AG10803 (cell line): ENCODE data around the gene ODC1.

ENCODE experiments used
- DNase-seq: peaks from one replicate; pipeline ENCODE4 v3.0.0; 2010; ENCODE audit warnings: low read depth
- H3K4me3 ChIP-seq: 2 replicates; pipeline ENCODE4 v1.5.1; 2011; ENCODE audit warnings: mild to moderate bottlenecking, low read length, control low read depth
- CTCF ChIP-seq: conservative IDR thresholded peaks from 2 replicates; pipeline ENCODE4 v1.5.1; 2011; ENCODE audit warnings: mild to moderate bottlenecking, low read length, control low read depth, inconsistent platforms

ODC1 gene

GRCh38 chr2:10427618-10427949 lies 20.5 kb downstream of the ODC1 start:
- DNase-seq: peak; percentile 23
- TF ChIP-seq CTCF: no peak
- no peak overlapping the region for H3K4me3 ChIP-seq

DNA sequence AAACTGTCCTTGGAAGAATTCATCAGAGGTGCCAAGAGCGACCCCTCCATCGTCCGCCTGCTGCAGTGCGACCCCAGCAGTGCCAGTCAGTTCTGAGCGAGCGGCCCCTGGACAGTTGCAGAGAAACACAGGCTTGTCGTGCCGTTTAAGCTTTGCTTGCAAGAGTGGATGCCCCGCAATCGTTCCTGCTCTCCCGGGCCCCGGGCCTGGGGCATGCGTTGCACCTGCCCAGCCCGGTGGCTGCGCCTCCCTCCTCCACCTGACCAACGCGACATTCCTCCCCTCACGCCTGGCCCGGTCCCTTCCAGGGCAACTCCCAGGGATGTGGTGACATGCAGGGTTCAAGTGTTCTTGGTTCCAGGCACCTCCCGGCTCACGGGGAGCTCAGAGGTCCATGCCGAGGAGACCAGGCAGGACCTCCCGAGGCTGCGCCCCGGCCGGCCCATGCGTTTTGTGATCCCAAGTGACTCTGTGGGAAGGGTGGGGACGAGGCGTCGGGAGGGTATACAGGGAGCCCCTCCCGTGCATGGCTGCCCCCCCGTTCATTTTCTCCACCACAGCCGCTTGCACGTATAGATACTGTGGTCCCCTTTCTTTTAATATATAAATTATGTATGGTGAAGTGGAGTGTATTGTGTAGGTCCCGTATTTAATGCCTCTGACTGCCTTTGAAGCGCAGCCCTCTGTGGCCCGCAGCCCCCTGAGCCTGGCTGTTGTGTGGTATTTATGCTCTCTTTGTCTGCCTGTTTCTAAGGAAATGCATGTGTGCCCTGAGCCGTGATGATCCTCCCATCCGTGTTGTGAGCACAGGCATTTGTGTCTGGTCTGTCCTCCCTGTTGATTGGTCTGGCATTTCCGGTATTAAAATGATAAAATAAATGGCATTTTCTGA lies 21.2 kb downstream of the ODC1 start:
- no peak overlapping the region for H3K4me3 ChIP-seq
- peak; percentile 45 for DNase-seq
- no peak for TF ChIP-seq CTCF

GRCh38 chr2:10425699-10426098 lies 22.4 kb downstream of the ODC1 start:
- H3K4me3 ChIP-seq: no peak overlapping the region
- TF ChIP-seq CTCF: no peak
- DNase-seq: no peak

GRCh38 chr2:10424916-10425505 lies 23.1 kb downstream of the ODC1 start:
- DNase-seq: no peak
- TF ChIP-seq CTCF: no peak
- no peak overlapping the region for H3K4me3 ChIP-seq

- DNase-seq: peak; percentile 85
- H3K4me3 ChIP-seq: no peak overlapping the region
- TF ChIP-seq CTCF: no peak
Measured at GRCh38 chr2:10424051-10424450, 24.1 kb downstream of the ODC1 start.

DNA sequence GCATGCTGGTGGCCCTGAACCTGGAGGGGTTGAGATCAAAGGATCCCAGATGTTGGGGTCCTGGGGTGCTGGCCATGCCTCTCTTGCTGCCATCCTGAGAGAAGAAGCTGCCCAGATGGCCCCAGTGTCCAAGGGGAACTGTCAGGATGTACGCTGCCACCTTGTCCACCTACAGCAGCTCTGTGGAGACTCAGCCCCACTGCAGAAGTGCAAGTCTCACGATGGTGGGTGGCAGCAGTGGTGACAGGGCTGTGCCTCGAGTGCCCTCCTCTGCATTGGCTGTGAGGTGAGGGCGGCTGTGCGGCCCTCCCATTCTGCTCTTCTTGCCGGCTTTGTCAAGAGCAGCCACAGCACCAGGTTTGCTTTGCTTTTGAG lies 24.7 kb downstream of the ODC1 start:
- TF ChIP-seq CTCF: no peak
- no peak for DNase-seq
- H3K4me3 ChIP-seq: no peak overlapping the region

DNA sequence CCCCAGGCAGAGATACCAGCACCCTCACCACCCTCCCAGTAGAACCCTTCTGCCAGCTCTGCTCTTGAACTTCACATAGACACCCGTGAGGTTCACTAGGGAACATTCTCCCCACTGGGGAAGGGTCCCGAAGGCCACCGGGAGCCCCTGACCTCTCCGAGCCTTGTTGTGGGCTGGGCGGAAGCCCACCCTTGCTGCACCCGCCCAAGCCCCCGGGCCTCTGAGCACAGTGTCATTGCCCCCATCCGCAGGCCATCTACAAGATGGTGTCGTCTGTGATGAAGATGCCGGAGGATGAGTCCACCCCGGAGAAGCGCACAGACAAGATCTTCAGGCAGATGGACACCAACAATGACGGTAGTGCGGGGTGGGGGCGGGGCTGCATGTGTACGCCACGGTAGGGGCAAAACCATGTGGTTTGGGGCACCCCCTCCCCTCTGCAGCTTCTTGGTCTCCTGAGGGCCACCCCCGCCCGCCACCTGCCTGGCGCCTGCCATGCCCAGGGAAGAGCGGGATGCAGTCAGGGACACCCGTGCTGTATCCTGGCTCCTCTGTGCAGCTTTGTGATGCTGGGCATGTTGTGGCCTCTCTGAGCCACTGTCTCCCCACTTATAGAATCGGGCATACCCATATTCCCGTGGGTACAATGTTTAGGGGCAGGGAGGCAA lies 25.3 kb downstream of the ODC1 start:
- no peak for DNase-seq
- H3K4me3 ChIP-seq: no peak overlapping the region
- TF ChIP-seq CTCF: no peak
